Lung microvascular endothelial cell (primary cell): ENCODE results near the gene AFDN. TPM values are rescaled to one million over a fixed set of nuclear protein-coding genes. Genes with fewer than 3 reads are reported as not detected.

Experiments
- DNase-seq, 2 donors: peaks; one replicate each; pipeline versions ENCODE4 v3.0.0 to v3.0.0-alpha.2; 2010; ENCODE audit warnings: low read depth in 2 of 2
- total RNA-seq: library from RNA; depleted of rRNA; stranded (reverse); fragments of >200 nt; gene quantifications from 2 replicates; pipeline ENCODE4 v1.2.1, GENCODE V29; 2014

Gene AFDN
- total RNA-seq: 79.8 and 137 TPM in 2 replicates

GRCh38 chr6:167826896-167827582, at the start of gene AFDN:
Gene AFDN, plus strand, starts transcription at chr6:167826911. Its CDS starts 222 bp downstream, at chr6:167827133.
- DNase-seq: peak; percentile 49

GRCh38 chr6:167778497-167779128, 48.1 kb upstream of the AFDN start:
- no peak for DNase-seq

- no peak for DNase-seq
Measured at GRCh38 chr6:167779129-167779992, 47.4 kb upstream of the AFDN start.

- no peak for DNase-seq
Measured at GRCh38 chr6:167779993-167780655, 46.6 kb upstream of the AFDN start.

GRCh38 chr6:167781066-167781767, 45.5 kb upstream of the AFDN start:
- no peak for DNase-seq

GRCh38 chr6:167781868-167782267, 44.8 kb upstream of the AFDN start:
- DNase-seq: no peak

- no peak for DNase-seq
Measured at GRCh38 chr6:167782698-167783517, 43.8 kb upstream of the AFDN start.

- DNase-seq: no peak
Measured at GRCh38 chr6:167786853-167787675, 39.6 kb upstream of the AFDN start.

GRCh38 chr6:167787896-167788562, 38.7 kb upstream of the AFDN start:
- DNase-seq: no peak

GRCh38 chr6:167788563-167788903, 38.2 kb upstream of the AFDN start:
- DNase-seq: no peak

- DNase-seq: no peak
Measured at GRCh38 chr6:167789358-167789757, 37.4 kb upstream of the AFDN start.

- DNase-seq: peak in 1 of 2 donors; percentile 85
Measured at GRCh38 chr6:167791091-167791779, 35.5 kb upstream of the AFDN start.

- DNase-seq: no peak
Measured at GRCh38 chr6:167791780-167792478, 34.8 kb upstream of the AFDN start.

- peak in 1 of 2 donors; percentile 94 for DNase-seq
Measured at GRCh38 chr6:167793421-167793820, 33.3 kb upstream of the AFDN start.

- no peak for DNase-seq
Measured at GRCh38 chr6:167794161-167795157, 32.3 kb upstream of the AFDN start.

- peak in 1 of 2 donors; percentile 51 for DNase-seq
Measured at GRCh38 chr6:167795321-167795811, 31.3 kb upstream of the AFDN start.
